Subcutaneous adipose tissue (tissue), 4 donors: ENCODE measurements around the gene UCP1. TPM values are rescaled to one million over a fixed set of nuclear protein-coding genes. Genes with fewer than 3 reads are reported as not detected.

Source experiments
- CTCF ChIP-seq: fragments of 450-650 bp; IDR thresholded peaks from one replicate; pipeline ENCODE4 v1.5.1; 2016; ENCODE audit warnings: low read depth, mild to moderate bottlenecking, control low read depth, antibody characterized with exemption, moderate library complexity
- total RNA-seq, 4 donors: library from RNA; depleted of rRNA; stranded (reverse); fragments of >200 nt; gene quantifications; one replicate each; pipeline ENCODE4 v1.1.0, GENCODE V29; 2016

The UCP1 gene
- total RNA-seq, 4 donors from 2014 or later: not detected

- TF ChIP-seq CTCF: no peak
Observed at GRCh38 chr4:140604544-140604943, 35.8 kb upstream of the UCP1 start.

GRCh38 chr4:140603286-140603685 lies 34.5 kb upstream of the UCP1 start:
- TF ChIP-seq CTCF: no peak

GRCh38 chr4:140602714-140603113 lies 34.0 kb upstream of the UCP1 start:
- no peak for TF ChIP-seq CTCF

GRCh38 chr4:140600408-140600807 lies 31.6 kb upstream of the UCP1 start:
- TF ChIP-seq CTCF: no peak

GRCh38 chr4:140595065-140595464 lies 26.3 kb upstream of the UCP1 start:
- no peak for TF ChIP-seq CTCF

- no peak for TF ChIP-seq CTCF
Observed at GRCh38 chr4:140584439-140584838, 15.7 kb upstream of the UCP1 start.

GRCh38 chr4:140581078-140581477 lies 12.3 kb upstream of the UCP1 start:
- no peak for TF ChIP-seq CTCF

GRCh38 chr4:140579278-140579677 lies 10.5 kb upstream of the UCP1 start:
- no peak for TF ChIP-seq CTCF
